GM23338 (cell line): Measurements from ENCODE around the gene FNDC3B. TPM values are rescaled to one million over a fixed set of nuclear protein-coding genes. Genes with fewer than 3 reads are reported as not detected.
A peak's percentile ranks its signal among the peaks of the same experiment; 100 is the strongest.

ENCODE experiments used
- ATAC-seq: fragments of 200-7000 bp; cut with Tn5 transposase; 3 replicates; pipeline ENCODE4 v1.9.1; 2020
- DNase-seq: peaks from one replicate; pipeline ENCODE4 v3.0.0-alpha.2; 2015; ENCODE audit warnings: low spot score
- H2AFZ ChIP-seq: fragments of 200-600 bp; sonication (generic); 2 replicates; pipeline ENCODE4 v1.8.0; 2016; ENCODE audit warnings: antibody characterized with exemption, mild to moderate bottlenecking, moderate library complexity
- H3F3A ChIP-seq: fragments of 200-600 bp; sonication (generic); replicated peaks from 2 replicates; pipeline ENCODE4 v1.8.0; 2017; ENCODE audit warnings: antibody characterized with exemption, mixed run types, low read depth
- H3K27ac ChIP-seq: fragments of 200-600 bp; sonication (generic); 2 replicates; pipeline ENCODE4 v1.6.1; 2016; ENCODE audit warnings: low read depth
- H3K27me3 ChIP-seq: fragments of 200-600 bp; sonication (generic); 2 replicates; pipeline ENCODE4 v1.8.0; 2016; ENCODE audit warnings: mild to moderate bottlenecking, mixed run types, moderate library complexity; ENCODE audit not compliant: insufficient read depth
- H3K36me3 ChIP-seq: fragments of 200-600 bp; sonication (generic); 2 replicates; pipeline ENCODE4 v1.8.0; 2016; ENCODE audit warnings: mild to moderate bottlenecking; ENCODE audit not compliant: insufficient read depth
- H3K4me1 ChIP-seq: fragments of 200-600 bp; sonication (generic); 2 replicates; pipeline ENCODE4 v1.8.0; 2016; ENCODE audit warnings: mild to moderate bottlenecking, moderate library complexity; ENCODE audit not compliant: insufficient read depth
- H3K4me2 ChIP-seq: fragments of 200-600 bp; sonication (generic); 2 replicates; pipeline ENCODE4 v1.7.1; 2017; ENCODE audit warnings: mixed run types
- H3K4me3 ChIP-seq: fragments of 200-600 bp; sonication (generic); 2 replicates; pipeline ENCODE4 v1.6.1; 2016; ENCODE audit warnings: mixed run types
- H3K79me2 ChIP-seq: fragments of 200-600 bp; sonication (generic); replicated peaks from 2 replicates; pipeline ENCODE4 v1.8.0; 2017; ENCODE audit warnings: mild to moderate bottlenecking; ENCODE audit not compliant: insufficient read depth
- H3K9me2 ChIP-seq: fragments of 200-600 bp; sonication (generic); 2 replicates; pipeline ENCODE4 v1.8.0; 2017; ENCODE audit not compliant: insufficient read depth
- H4K20me1 ChIP-seq: fragments of 200-600 bp; sonication (generic); replicated peaks from 2 replicates; pipeline ENCODE4 v1.8.0; 2017; ENCODE audit warnings: mild to moderate bottlenecking; ENCODE audit not compliant: insufficient read depth
- H3K27ac Mint-ChIP-seq: 2 replicates; pipeline ENCODE4 v1.8.0; 2020; ENCODE audit warnings: inconsistent platforms, mild to moderate bottlenecking, moderate library complexity, mixed read lengths
- H3K27me3 Mint-ChIP-seq: 3 replicates; pipeline ENCODE4 v1.8.0; 2022; ENCODE audit warnings: low read depth, mild to moderate bottlenecking, moderate library complexity, mixed read lengths, inconsistent platforms; ENCODE audit not compliant: insufficient read depth, poor library complexity
- H3K36me3 Mint-ChIP-seq: 3 replicates; pipeline ENCODE4 v1.8.0; 2021; ENCODE audit warnings: low read depth, mild to moderate bottlenecking, inconsistent platforms, moderate library complexity, mixed read lengths
- H3K4me1 Mint-ChIP-seq: 3 replicates; pipeline ENCODE4 v1.8.0; 2020; ENCODE audit warnings: mild to moderate bottlenecking, inconsistent platforms, mixed read lengths
- H3K4me3 Mint-ChIP-seq: 3 replicates; pipeline ENCODE4 v1.8.0; 2021; ENCODE audit warnings: moderate library complexity, mild to moderate bottlenecking, inconsistent platforms, mixed read lengths
- H3K9me3 Mint-ChIP-seq: 3 replicates; pipeline ENCODE4 v1.8.0; 2020; ENCODE audit warnings: moderate library complexity, mild to moderate bottlenecking, inconsistent platforms, mixed read lengths
- CREB1 ChIP-seq: fragments of 250-450 bp; sonication (Bioruptor Pico); IDR thresholded peaks from 2 replicates; pipeline ENCODE4 v1.5.0; 2020; ENCODE audit warnings: low read depth, mild to moderate bottlenecking, moderate library complexity
- CTCF ChIP-seq, 2 experiments: fragments of 200-600 bp in 1 of 2; sonication (generic) in 1 of 2; conservative IDR thresholded peaks; 2 replicates each; pipeline versions ENCODE4 v1.5.1 to v1.6.1; 2016 to 2017; ENCODE audit warnings: antibody characterized with exemption in 2 of 2, low read depth in 2 of 2, mild to moderate bottlenecking in 2 of 2, moderate library complexity in 1 of 2
- ETS1 ChIP-seq: IDR thresholded peaks from 2 replicates; pipeline ENCODE4 v1.6.1; 2016; ENCODE audit warnings: antibody characterized with exemption
- EZH2 ChIP-seq: fragments of 200-600 bp; sonication (generic); IDR thresholded peaks from one replicate; pipeline ENCODE4 v1.8.0; 2017; ENCODE audit warnings: antibody characterized with exemption, mild to moderate bottlenecking, low read depth; ENCODE audit not compliant: unreplicated experiment
- EZH2phosphoT487 ChIP-seq: fragments of 200-600 bp; sonication (generic); IDR thresholded peaks from one replicate; pipeline ENCODE4 v1.8.1; 2018; ENCODE audit warnings: antibody characterized with exemption; ENCODE audit not compliant: unreplicated experiment
- JUNB ChIP-seq: IDR thresholded peaks from one replicate; pipeline ENCODE4 v1.6.1; 2016; ENCODE audit warnings: antibody characterized with exemption; ENCODE audit not compliant: unreplicated experiment
- NANOG ChIP-seq: IDR thresholded peaks from 2 replicates; pipeline ENCODE4 v1.6.1; 2016; ENCODE audit warnings: antibody characterized with exemption, borderline replicate concordance
- POLR2AphosphoS5 ChIP-seq: IDR thresholded peaks from 2 replicates; pipeline ENCODE4 v1.6.1; 2016; ENCODE audit warnings: antibody characterized with exemption, low read depth
- REST ChIP-seq: IDR thresholded peaks from one replicate; pipeline ENCODE4 v1.6.1; 2018; ENCODE audit warnings: antibody characterized with exemption; ENCODE audit not compliant: unreplicated experiment
- STAT1 ChIP-seq: IDR thresholded peaks from one replicate; pipeline ENCODE4 v1.6.1; 2016; ENCODE audit warnings: antibody characterized with exemption; ENCODE audit not compliant: unreplicated experiment
- ZNF114 ChIP-seq: fragments of 250-450 bp; sonication (Bioruptor Pico); IDR thresholded peaks from 2 replicates; pipeline ENCODE4 v1.5.0; 2020; ENCODE audit warnings: mild to moderate bottlenecking, moderate library complexity
- ZNF331 ChIP-seq: fragments of 250-450 bp; sonication (Bioruptor Pico); IDR thresholded peaks from 2 replicates; pipeline ENCODE4 v1.5.0; 2020; ENCODE audit warnings: low read depth, mild to moderate bottlenecking, moderate library complexity
- polyA plus RNA-seq: library from polyadenylated mRNA; unstranded; fragments of >200 nt; fragmentation: Nextera tagmentation; extraction: Ambion mirVana; gene quantifications from 2 replicates; pipeline ENCODE4 v1.2.1, GENCODE V29; 2016
- total RNA-seq: library from RNA; depleted of rRNA; stranded (reverse); fragments of >200 nt; shearing (Covaris generic); gene quantifications from 2 replicates; pipeline ENCODE4 v1.2.3, GENCODE V29; 2014

FNDC3B gene
- total and polyA plus RNA-seq, 2 experiments from 2014 or later, result 19.1 to 55.4 TPM

- TF ChIP-seq REST (no peak), ZNF331 (CRISPR knock-in tag) (no peak), CREB1 (no peak), CTCF (conservative IDR thresholded peaks at IDR 0.05; ENCODE audit: low read depth in 2 of 2) (no peak), ZNF114 (CRISPR knock-in tag) (no peak), JUNB (no peak), EZH2phosphoT487 (no peak), POLR2AphosphoS5 (no peak), EZH2 (no peak), STAT1 (no peak)
Measured at GRCh38 chr3:172043766-172044165, 4.4 kb downstream of the FNDC3B start (continued).

- Mint-ChIP-seq H3K27me3 (peaks cover 9% of the 10 kb centered on the region), H3K9me3 (no peaks in the 10 kb centered on the region), H3K4me1 (peaks cover 44% of the 10 kb centered on the region), H3K27ac (peak overlapping the region; percentile 79; the same call in 1 of the 2 replicates), H3K4me3 (no peak overlapping the region), H3K36me3 (peaks cover 8% of the 10 kb centered on the region)
- Histone ChIP-seq H3K36me3 (no peaks in the 10 kb centered on the region), H3K79me2 (peaks cover 95% of the 10 kb centered on the region), H3K27me3 (no peaks in the 10 kb centered on the region), H3K4me1 (peaks cover 40% of the 10 kb centered on the region), H3K27ac (no peak overlapping the region), H3F3A (no peaks in the 10 kb centered on the region), H3K4me3 (no peak overlapping the region), H4K20me1 (peaks cover 43% of the 10 kb centered on the region), H3K9me2 (no peaks in the 10 kb centered on the region), H2AFZ (no peak overlapping the region), H3K4me2 (0 out of 2 replicates have a peak overlapping the region, but pooled peaks have one; percentile 37)
- no peak for DNase-seq
- no peak for ATAC-seq
- TF ChIP-seq CTCF (conservative IDR thresholded peaks at IDR 0.05; ENCODE audit: low read depth in 2 of 2) (no peak), ZNF114 (CRISPR knock-in tag) (no peak), POLR2AphosphoS5 (no peak), EZH2phosphoT487 (no peak), EZH2 (no peak), ZNF331 (CRISPR knock-in tag) (no peak), STAT1 (no peak), REST (no peak), CREB1 (no peak), ETS1 (no peak), JUNB (no peak), NANOG (no peak)
Measured at GRCh38 chr3:172044833-172045585, 5.6 kb downstream of the FNDC3B start.
